GM18511 (cell line): ENCODE data around the gene PHPT1.

Experiments
- ATAC-seq: cut with Tn5 transposase; IDR thresholded peaks from one replicate; pipeline ENCODE4 v1.9.1; 2021; ENCODE audit warnings: mild to moderate bottlenecking, moderate library complexity; ENCODE audit not compliant: unreplicated experiment

Gene PHPT1

DNA sequence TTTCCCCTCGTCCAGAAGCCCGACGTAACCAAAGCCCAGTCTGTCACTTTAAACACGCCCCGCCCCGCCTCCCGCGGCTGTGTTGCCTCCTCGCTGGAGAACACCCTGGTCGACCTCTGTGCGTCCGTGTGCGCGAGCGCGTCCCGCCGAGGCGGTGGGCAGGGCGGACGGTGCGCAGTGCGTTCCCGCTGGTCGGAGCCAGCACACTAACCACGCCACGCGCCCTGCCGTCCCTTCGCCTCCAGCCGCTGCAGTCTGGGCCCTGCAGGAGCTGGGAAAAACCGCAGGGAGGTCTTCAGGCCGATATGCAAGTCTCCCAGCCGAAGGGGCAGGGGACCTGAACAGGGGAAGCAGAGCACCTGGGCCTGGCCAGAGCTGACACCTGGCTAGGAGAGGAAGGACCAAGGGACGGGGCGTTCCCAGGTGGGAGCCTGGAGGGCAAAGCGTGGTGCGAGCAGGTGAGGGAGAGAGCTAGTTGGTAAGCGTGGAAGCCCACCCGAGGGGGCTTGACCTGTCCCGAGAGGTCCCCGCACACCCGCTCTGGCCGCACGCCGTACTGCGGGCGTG lies 1.3 kb upstream of the PHPT1 start:
- no peak for ATAC-seq

DNA sequence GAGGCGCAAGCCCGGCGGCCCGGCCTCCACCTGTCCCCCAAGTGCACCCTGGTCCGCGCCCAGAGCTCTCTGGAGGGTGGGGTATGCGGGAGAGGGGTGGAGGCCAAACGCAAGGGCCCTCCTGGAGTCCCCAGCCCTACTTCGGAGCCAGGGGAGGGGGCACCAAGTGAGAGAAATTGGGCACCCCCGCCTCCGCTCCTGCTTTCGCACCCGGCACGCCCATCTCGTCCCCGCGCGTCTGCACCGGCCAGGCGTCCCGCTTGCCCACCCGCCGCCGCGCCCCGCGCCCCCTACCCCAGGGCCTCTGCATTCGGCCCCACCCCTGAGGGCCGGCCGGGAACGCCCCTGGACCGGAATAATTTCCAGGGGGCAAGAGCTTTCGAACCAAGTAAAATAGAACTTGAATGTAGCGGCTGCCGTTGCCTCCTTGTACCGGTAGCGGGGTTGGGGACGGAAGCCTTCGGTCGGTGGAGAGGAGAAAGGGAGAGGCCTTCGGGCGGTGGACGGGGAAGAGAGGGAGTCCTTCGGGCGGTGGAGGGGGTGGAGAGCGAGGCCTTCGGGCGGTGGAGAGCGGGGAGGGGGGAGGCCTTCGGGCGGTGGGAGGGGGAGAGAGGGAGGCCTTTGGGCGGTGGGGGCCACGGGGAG lies 694 bp upstream of the PHPT1 start:
- no peak for ATAC-seq

DNA sequence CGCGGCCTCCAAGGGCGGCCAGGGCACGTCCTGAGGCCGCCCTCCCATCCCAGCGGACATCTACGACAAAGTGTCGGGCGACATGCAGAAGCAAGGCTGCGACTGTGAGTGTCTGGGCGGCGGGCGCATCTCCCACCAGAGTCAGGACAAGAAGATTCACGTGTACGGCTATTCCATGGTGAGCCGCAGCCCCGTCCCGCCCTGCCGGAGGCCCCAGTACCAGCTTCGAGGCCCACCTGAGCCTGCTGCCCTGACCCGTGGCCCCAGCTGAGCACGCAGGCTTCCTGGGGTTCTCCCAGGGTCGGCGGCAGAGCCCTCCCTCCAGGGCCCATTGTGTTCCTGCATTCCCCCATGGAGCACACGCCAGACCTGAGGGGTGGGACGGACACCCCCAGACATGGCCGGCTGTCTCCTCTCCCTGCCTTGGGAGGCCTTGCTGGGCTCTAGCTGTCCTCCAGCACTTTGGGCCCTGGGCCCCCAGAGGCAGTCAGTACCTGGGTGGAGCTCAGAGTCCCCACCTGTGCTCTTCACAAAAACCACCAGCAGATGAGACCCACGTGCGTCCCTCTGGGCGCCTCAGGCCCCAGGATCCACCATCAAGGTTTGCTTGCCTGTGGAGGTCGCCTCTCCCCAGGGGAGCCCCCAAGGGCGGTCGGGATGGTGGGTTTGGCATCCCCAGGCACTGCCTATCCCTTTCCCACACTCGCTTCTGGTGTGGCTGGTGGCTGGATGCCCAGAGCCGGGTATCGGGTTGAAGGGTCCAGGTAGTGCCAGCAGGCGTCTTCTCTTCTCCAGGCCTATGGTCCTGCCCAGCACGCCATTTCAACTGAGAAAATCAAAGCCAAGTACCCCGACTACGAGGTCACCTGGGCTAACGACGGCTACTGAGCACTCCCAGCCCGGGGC lies 1.0 kb downstream of the PHPT1 start:
- no peak for ATAC-seq

DNA sequence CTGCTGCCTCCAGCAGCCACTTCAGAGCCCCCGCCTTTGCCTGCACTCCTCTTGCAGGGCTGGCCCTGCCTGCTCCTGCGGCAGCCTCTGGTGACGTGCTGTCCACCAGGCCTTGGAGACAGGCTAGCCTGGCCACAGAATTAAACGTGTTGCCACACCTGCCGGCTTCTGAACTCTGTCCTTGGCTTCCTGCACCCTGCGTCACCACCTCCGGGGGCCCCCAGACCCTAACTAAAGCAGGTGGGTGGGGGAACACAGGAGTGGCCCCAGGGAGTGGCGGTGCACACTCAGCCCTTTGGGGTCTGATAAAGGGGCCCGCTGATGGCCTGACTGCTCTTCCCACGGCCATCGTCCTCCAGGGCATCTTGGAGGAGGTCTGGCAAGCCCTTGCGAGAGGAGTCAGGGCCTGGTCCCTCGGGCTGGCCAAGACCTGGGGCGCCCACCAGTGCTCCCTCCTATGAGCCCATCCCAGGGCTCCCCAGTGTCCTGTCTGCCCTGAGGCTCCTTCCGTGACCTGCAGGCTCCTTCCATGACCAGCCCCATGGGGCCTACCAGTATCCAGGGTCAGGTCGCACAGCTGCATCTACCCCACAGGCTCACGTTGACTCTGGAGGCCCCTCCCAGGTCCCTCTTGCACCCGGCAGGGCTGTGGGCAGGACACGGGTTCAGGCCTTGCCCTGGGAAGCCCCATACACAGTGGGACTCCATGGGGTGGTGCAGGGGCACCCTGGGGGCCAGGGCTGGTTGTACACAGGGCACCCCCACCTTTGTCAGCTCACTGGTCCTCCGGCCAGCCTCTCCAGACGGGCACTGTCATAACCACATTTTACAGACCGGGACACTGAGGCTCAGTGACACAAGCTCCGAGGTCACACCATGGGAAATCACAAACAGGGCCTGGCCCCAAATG lies 1.9 kb downstream of the PHPT1 start:
- no peak for ATAC-seq

DNA sequence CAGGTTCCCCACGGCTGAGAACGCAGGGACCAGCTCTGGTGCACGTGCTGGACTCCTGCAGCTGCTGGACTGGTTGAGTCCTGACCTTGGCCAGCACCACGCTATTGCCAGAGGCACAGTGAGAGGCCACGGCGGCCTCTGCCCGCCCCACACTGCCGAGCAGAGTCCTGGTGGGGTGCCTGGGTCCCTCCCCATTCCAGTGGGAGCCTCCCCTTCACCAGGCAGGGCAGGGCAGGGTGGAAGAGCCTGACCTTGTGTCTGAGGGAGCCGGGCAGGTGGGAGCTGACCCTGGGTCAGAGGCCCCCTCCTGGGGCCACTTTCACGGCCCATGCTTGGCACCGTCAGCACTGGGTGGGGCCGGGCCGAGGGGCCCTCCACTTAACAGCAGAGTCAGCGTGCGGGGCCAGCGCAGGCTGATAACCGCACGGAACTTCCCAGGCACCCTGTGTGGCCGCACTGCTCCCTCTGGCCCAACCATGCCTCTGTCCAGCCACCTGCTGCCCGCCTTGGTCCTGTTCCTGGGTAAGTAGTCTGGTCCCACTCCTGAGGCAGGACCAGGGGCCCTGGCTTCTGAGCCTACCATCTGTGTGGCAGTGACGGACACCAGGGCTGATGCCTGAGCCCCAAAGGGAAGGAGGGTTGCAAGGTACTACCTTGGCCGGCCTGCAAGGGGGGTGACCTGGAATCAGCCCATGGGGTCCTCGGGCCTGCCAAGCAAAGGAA lies 2.9 kb downstream of the PHPT1 start, which contains the start of gene MAMDC4:
Gene MAMDC4 (plus strand): TSS at position 406 of the 723 bp plus-strand sequence. CDS start 71 bp downstream, at position 477.
- ATAC-seq = no peak

DNA sequence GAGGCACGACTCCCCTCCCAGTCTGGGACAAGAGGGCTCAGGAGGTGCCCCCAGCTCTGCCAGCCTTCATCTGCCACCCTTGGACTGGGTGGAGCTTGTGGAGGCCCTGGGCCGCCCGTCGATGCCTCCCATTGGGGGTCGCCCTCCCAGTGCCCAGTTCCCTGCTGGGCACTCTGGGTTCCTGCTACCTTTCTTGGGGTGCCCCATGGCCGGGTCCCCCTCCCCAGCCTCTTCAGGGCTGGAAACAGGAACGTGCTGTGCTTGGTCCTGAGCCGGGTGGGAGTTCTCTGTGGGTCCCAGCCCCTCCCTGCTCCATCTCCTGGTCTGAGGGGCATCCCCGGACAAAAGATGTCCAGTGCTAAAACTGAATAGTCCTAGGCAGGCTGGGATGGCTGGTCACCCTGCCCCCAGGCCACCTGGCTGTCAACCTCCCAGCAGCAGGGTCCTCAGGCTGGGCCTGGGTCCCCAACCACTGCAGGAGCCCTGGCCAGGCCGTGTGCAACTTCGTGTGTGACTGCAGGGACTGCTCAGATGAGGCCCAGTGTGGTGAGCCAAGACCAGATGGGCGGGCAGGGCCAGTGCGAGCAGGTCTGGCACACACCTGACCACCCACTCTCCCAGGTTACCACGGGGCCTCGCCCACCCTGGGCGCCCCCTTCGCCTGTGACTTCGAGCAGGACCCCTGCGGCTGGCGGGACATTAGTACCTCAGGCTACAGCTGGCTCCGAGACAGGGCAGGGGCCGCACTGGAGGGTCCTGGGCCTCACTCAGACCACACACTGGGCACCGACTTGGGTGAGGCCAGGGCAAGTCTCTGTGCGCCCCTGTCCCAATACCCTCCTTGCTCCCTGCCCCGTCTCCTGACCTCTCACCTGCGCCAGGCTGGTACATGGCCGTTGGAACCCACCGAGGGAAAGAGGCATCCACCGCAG lies 3.7 kb downstream of the PHPT1 start:
- no peak for ATAC-seq

DNA sequence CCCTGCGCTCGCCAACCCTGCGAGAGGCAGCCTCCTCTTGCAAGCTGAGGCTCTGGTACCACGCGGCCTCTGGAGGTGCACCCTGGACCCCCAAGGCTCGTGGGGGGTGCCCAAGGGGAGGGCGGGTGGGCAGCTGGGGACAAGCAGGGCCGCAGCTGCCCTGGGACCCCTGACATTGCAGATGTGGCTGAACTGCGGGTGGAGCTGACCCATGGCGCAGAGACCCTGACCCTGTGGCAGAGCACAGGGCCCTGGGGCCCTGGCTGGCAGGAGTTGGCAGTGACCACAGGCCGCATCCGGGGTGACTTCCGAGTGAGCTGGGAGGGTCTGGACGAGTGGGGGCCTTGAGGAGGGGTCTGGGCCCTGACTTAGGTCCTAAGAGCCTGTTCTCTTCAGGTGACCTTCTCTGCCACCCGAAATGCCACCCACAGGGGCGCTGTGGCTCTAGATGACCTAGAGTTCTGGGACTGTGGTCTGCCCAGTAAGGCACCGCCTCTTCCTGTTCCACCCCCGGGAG lies 4.4 kb downstream of the PHPT1 start:
- ATAC-seq = no peak

DNA sequence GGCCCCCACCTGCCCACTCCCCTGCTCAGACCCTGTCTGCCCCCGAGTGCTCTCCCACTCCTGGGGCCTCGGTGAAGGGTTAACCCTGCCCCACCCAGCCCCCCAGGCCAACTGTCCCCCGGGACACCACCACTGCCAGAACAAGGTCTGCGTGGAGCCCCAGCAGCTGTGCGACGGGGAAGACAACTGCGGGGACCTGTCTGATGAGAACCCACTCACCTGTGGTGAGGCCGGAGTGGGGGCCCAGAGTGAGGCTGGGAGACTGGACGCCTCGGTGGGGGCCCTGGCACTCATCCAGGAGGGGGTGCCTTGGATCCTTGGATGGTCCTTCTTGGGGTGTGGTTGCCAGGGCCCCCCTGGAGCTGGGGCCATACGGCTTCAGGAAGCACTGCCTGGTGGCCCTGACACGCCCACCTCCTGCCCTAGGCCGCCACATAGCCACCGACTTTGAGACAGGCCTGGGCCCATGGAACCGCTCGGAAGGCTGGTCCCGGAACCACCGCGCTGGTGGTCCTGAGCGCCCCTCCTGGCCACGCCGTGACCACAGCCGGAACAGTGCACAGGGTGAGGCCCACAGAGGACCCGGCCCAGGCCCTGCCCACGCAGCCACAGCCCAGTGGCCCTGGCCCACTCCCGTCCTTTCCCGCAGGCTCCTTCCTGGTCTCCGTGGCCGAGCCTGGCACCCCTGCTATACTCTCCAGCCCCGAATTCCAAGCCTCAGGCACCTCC lies 5.1 kb downstream of the PHPT1 start:
- ATAC-seq = no peak

DNA sequence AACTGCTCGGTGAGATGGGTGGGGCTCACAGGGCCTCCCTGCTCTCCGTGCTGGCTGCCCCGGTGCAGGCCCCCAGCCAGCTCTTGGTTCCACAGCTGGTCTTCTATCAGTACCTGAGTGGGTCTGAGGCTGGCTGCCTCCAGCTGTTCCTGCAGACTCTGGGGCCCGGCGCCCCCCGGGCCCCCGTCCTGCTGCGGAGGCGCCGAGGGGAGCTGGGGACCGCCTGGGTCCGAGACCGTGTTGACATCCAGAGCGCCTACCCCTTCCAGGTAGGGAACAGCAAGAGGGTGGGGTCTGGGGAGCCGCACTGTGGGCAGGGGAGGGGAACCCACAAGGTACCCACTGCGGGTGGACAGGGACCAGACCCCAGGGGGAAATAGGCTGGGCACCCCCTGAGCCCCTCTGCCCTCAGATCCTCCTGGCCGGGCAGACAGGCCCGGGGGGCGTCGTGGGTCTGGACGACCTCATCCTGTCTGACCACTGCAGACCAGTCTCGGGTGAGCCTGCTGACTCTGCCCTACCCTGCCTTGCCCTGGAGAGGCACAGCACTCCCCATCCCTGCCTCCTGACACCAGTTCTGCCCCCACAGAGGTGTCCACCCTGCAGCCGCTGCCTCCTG lies 5.7 kb downstream of the PHPT1 start:
- ATAC-seq = no peak

DNA sequence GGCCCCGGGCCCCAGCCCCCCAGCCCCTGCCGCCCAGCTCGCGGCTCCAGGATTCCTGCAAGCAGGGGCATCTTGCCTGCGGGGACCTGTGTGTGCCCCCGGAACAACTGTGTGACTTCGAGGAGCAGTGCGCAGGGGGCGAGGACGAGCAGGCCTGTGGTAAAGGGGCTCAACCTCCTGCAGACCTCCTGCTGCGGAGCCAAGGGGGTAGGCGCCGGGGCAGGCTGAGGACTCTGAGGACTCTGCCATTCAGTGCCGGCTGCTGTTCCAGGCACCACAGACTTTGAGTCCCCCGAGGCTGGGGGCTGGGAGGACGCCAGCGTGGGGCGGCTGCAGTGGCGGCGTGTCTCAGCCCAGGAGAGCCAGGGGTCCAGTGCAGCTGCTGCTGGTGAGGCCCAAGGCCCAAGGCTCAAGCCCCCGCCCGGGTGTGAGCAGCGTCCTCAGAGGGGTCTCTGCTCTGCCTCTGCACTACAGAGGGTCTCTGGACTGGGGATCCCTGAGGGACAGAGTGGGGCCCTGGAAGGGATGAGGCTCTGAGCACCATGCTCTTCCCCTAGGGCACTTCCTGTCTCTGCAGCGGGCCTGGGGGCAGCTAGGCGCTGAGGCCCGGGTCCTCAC lies 6.4 kb downstream of the PHPT1 start:
- ATAC-seq = no peak

DNA sequence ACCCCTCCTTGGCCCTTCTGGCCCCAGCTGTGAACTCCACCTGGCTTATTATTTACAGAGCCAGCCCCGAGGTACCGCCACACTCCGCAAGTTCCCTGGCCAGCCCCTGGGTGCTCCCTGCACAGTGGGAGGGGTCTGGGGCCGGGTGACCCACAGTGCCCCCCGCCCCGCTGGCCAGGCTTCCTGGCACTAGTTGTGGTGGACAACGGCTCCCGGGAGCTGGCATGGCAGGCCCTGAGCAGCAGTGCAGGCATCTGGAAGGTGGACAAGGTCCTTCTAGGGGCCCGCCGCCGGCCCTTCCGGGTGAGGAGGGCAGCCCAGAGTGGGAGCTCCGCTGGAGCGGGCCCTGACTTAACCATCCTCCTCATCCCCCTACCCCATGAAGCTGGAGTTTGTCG lies 6.9 kb downstream of the PHPT1 start:
- ATAC-seq = no peak

DNA sequence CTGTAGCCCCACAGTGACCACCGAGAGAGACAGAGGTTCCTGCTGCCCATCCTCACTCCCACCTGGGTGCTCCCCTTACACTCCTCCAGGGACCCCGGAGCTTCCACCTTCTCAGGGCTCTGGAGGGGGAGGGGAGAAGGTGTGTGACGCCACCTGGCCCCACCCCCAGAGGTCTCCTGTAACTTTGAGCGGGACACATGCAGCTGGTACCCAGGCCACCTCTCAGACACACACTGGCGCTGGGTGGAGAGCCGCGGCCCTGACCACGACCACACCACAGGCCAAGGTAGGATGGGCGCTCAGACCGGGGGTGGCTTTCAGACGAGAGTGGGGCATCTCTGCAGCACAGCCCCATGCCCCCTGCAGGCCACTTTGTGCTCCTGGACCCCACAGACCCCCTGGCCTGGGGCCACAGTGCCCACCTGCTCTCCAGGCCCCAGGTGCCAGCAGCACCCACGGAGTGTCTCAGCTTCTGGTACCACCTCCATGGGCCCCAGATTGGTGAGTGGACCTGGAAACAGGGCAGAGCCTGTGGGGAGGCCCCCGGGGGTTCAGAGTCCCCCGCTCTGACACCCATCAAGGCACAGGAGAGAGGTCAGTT lies 7.4 kb downstream of the PHPT1 start:
- ATAC-seq = no peak

DNA sequence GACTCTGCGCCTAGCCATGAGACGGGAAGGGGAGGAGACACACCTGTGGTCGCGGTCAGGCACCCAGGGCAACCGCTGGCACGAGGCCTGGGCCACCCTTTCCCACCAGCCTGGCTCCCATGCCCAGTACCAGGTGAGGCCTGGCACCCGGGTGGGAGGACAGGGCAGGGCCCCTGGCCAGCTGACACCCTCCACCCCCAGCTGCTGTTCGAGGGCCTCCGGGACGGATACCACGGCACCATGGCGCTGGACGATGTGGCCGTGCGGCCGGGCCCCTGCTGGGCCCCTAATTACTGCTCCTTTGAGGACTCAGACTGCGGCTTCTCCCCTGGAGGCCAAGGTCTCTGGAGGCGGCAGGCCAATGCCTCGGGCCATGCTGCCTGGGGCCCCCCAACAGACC lies 8.0 kb downstream of the PHPT1 start:
- no peak for ATAC-seq

DNA sequence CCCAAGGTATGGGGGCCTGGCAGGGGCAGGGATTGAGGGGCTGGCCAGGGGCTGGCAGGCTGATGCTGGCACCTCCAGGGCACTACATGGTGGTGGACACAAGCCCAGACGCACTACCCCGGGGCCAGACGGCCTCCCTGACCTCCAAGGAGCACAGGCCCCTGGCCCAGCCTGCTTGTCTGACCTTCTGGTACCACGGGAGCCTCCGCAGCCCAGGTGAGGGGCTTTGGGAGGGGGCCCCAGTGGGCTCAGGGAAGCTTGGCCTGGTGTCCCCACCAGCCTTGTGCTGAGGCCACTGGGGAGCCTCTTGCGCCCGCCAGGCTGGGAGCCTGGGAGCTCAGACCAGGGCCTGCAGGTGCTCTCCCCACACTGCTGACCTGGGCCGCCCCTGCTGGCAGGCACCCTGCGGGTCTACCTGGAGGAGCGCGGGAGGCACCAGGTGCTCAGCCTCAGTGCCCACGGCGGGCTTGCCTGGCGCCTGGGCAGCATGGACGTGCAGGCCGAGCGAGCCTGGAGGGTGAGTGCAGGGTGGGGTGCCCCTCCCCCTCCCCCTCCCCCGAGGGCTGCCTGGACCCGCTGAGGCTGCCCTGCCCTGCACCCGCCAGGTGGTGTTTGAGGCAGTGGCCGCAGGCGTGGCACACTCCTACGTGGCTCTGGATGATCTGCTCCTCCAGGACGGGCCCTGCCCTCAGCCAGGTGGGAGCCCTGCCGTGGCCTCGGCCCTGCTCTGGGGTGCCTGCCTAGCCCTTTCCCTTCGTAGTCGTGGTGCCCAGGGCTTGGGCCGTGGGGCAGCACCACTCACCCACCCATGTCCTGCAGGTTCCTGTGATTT lies 8.6 kb downstream of the PHPT1 start:
- ATAC-seq = no peak

DNA sequence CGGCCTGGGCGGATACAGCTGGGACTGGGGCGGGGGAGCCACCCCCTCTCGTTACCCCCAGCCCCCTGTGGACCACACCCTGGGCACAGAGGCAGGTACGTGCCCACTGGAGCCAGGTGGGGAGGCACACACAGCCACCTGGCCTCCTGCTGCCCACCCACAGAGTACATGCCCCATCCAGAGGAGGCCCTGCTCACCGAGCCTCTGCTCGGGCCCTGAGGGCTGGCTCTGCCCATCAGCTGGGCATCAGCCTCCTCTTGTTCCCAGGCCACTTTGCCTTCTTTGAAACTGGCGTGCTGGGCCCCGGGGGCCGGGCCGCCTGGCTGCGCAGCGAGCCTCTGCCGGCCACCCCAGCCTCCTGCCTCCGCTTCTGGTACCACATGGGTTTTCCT lies 9.2 kb downstream of the PHPT1 start:
- no peak for ATAC-seq
